IPS-15b (cell line): ENCODE data around the gene SPPL2B.

Experiments
- H3K27me3 ChIP-seq: one replicate; pipeline ENCODE4 v1.6.1; 2013; ENCODE audit warnings: low read length; ENCODE audit not compliant: control insufficient read depth, insufficient read depth
- H3K36me3 ChIP-seq: one replicate; pipeline ENCODE4 v1.6.1; 2013; ENCODE audit warnings: low read length; ENCODE audit not compliant: control insufficient read depth, insufficient read depth
- H3K4me1 ChIP-seq: one replicate; pipeline ENCODE4 v1.6.1; 2013; ENCODE audit warnings: mild to moderate bottlenecking, low read length; ENCODE audit not compliant: control insufficient read depth, insufficient read depth
- H3K4me3 ChIP-seq: one replicate; pipeline ENCODE4 v1.5.1; 2013; ENCODE audit warnings: low read depth, low read length
- H3K9ac ChIP-seq: one replicate; pipeline ENCODE4 v1.6.1; 2013; ENCODE audit warnings: low read depth, mild to moderate bottlenecking, low read length
- H3K9me3 ChIP-seq: one replicate; pipeline ENCODE4 v1.6.1; 2013; ENCODE audit warnings: mild to moderate bottlenecking, low read length; ENCODE audit not compliant: control insufficient read depth, insufficient read depth

SPPL2B gene

GRCh38 chr19:2329501-2329916 is 1.0 kb downstream of the SPPL2B start:
- Histone ChIP-seq H3K4me1 (peaks cover 10% of the 10 kb centered on the region), H3K9me3 (no peaks in the 10 kb centered on the region), H3K4me3 (peak overlapping the region; percentile 90), H3K36me3 (peaks cover 14% of the 10 kb centered on the region), H3K27me3 (no peaks in the 10 kb centered on the region), H3K9ac (no peak overlapping the region)

GRCh38 chr19:2330255-2330631 is 1.8 kb downstream of the SPPL2B start:
- Histone ChIP-seq H3K36me3 (peaks cover 6% of the 10 kb centered on the region), H3K4me1 (peaks cover 10% of the 10 kb centered on the region), H3K4me3 (no peak overlapping the region), H3K9ac (no peak overlapping the region), H3K27me3 (no peaks in the 10 kb centered on the region), H3K9me3 (no peaks in the 10 kb centered on the region)

GRCh38 chr19:2330632-2331284 is 2.3 kb downstream of the SPPL2B start:
- no peaks in the 10 kb centered on the region for H3K9me3 ChIP-seq
- H3K4me3 ChIP-seq: no peak overlapping the region
- peaks cover 10% of the 10 kb centered on the region for H3K4me1 ChIP-seq
- no peaks in the 10 kb centered on the region for H3K27me3 ChIP-seq
- no peak overlapping the region for H3K9ac ChIP-seq
- H3K36me3 ChIP-seq: peaks cover 6% of the 10 kb centered on the region

- peaks cover 10% of the 10 kb centered on the region for H3K4me1 ChIP-seq
- H3K27me3 ChIP-seq: no peaks in the 10 kb centered on the region
- no peak overlapping the region for H3K9ac ChIP-seq
- H3K9me3 ChIP-seq: no peaks in the 10 kb centered on the region
- no peak overlapping the region for H3K4me3 ChIP-seq
- peaks cover 3% of the 10 kb centered on the region for H3K36me3 ChIP-seq
These were observed 3.2 kb downstream of the SPPL2B start for GRCh38 chr19:2331601-2332246.

GRCh38 chr19:2332341-2333026 is 4.0 kb downstream of the SPPL2B start:
- Histone ChIP-seq H3K4me3 (no peak overlapping the region), H3K36me3 (peaks cover 2% of the 10 kb centered on the region), H3K4me1 (peaks cover 10% of the 10 kb centered on the region), H3K9me3 (no peaks in the 10 kb centered on the region), H3K9ac (no peak overlapping the region), H3K27me3 (no peaks in the 10 kb centered on the region)

- H3K9me3 ChIP-seq: no peaks in the 10 kb centered on the region
- no peak overlapping the region for H3K9ac ChIP-seq
- peaks cover 7% of the 10 kb centered on the region for H3K36me3 ChIP-seq
- H3K4me1 ChIP-seq: peaks cover 10% of the 10 kb centered on the region
- no peaks in the 10 kb centered on the region for H3K27me3 ChIP-seq
- H3K4me3 ChIP-seq: no peak overlapping the region
These were observed 4.7 kb downstream of the SPPL2B start for GRCh38 chr19:2333027-2333806.

GRCh38 chr19:2333807-2334211 is 5.3 kb downstream of the SPPL2B start:
- Histone ChIP-seq H3K36me3 (peaks cover 13% of the 10 kb centered on the region), H3K4me3 (no peak overlapping the region), H3K9me3 (no peaks in the 10 kb centered on the region), H3K9ac (no peak overlapping the region), H3K4me1 (peaks cover 10% of the 10 kb centered on the region), H3K27me3 (no peaks in the 10 kb centered on the region)

- Histone ChIP-seq H3K9ac (no peak overlapping the region), H3K9me3 (no peaks in the 10 kb centered on the region), H3K4me1 (peaks cover 8% of the 10 kb centered on the region), H3K4me3 (no peak overlapping the region), H3K27me3 (no peaks in the 10 kb centered on the region), H3K36me3 (peaks cover 15% of the 10 kb centered on the region)
These were observed 5.9 kb downstream of the SPPL2B start for GRCh38 chr19:2334426-2334825.

- Histone ChIP-seq H3K9me3 (no peaks in the 10 kb centered on the region), H3K9ac (no peak overlapping the region), H3K27me3 (no peaks in the 10 kb centered on the region), H3K36me3 (peaks cover 20% of the 10 kb centered on the region), H3K4me1 (peaks cover 5% of the 10 kb centered on the region), H3K4me3 (no peak overlapping the region)
These were observed 6.7 kb downstream of the SPPL2B start for GRCh38 chr19:2334986-2335846.

- Histone ChIP-seq H3K4me1 (peaks cover 5% of the 10 kb centered on the region), H3K36me3 (peaks cover 25% of the 10 kb centered on the region), H3K4me3 (no peak overlapping the region)
These were observed 7.4 kb downstream of the SPPL2B start for GRCh38 chr19:2335848-2336247.

More at GRCh38 chr19:2335848-2336247, 7.4 kb downstream of the SPPL2B start:
- Histone ChIP-seq H3K9ac (no peak overlapping the region), H3K9me3 (no peaks in the 10 kb centered on the region), H3K27me3 (no peaks in the 10 kb centered on the region)
